H9 (cell line): Measurements from ENCODE around the gene RNF114. TPM values are rescaled to one million over a fixed set of nuclear protein-coding genes. Genes with fewer than 3 reads are reported as not detected.

ENCODE experiments used
- DNase-seq: peaks from one replicate; pipeline ENCODE4 v3.0.0-alpha.2; 2017
- H2AFZ ChIP-seq: one replicate; pipeline ENCODE4 v1.6.1; 2013; ENCODE audit warnings: mild to moderate bottlenecking, low read length, control low read depth, moderate library complexity
- H2AK5ac ChIP-seq: 2 replicates; pipeline ENCODE4 v1.6.1; 2013; ENCODE audit warnings: low read length, control low read depth, mixed read lengths; ENCODE audit not compliant: insufficient read length
- H2BK120ac ChIP-seq: one replicate; pipeline ENCODE4 v1.6.1; 2013; ENCODE audit warnings: low read depth, mild to moderate bottlenecking, low read length, control low read depth, inconsistent platforms; ENCODE audit not compliant: poor library complexity, severe bottlenecking
- H2BK12ac ChIP-seq: 2 replicates; pipeline ENCODE4 v1.6.1; 2013; ENCODE audit warnings: low read length, control low read depth, mixed read lengths, low read depth; ENCODE audit not compliant: insufficient read length
- H2BK15ac ChIP-seq: 2 replicates; pipeline ENCODE4 v1.6.1; 2013; ENCODE audit warnings: low read depth, low read length, control low read depth
- H2BK20ac ChIP-seq: one replicate; pipeline ENCODE4 v1.6.1; 2013; ENCODE audit warnings: low read depth, mild to moderate bottlenecking, low read length, control low read depth, inconsistent platforms; ENCODE audit not compliant: poor library complexity, severe bottlenecking
- H2BK5ac ChIP-seq: 2 replicates; pipeline ENCODE4 v1.6.1; 2013; ENCODE audit warnings: low read length, control low read depth, mixed read lengths; ENCODE audit not compliant: insufficient read length
- H3K14ac ChIP-seq: 2 replicates; pipeline ENCODE4 v1.6.1; 2013; ENCODE audit warnings: low read length, control low read depth; ENCODE audit not compliant: insufficient read depth
- H3K18ac ChIP-seq: 2 replicates; pipeline ENCODE4 v1.6.1; 2013; ENCODE audit warnings: low read depth, mild to moderate bottlenecking, mixed read lengths, low read length, control low read depth; ENCODE audit not compliant: insufficient read length
- H3K23ac ChIP-seq: 2 replicates; pipeline ENCODE4 v1.6.1; 2013; ENCODE audit warnings: low read length, control low read depth, mixed read lengths, low read depth; ENCODE audit not compliant: insufficient read length
- H3K23me2 ChIP-seq: 2 replicates; pipeline ENCODE4 v1.6.1; 2013; ENCODE audit warnings: low read depth, mild to moderate bottlenecking, mixed read lengths, low read length, control low read depth; ENCODE audit not compliant: insufficient read length, poor library complexity, severe bottlenecking
- H3K27ac ChIP-seq: 2 replicates; pipeline ENCODE4 v1.5.1; 2013; ENCODE audit warnings: low read length, control low read depth, mixed read lengths, low read depth; ENCODE audit not compliant: insufficient read length
- H3K27me3 ChIP-seq: 2 replicates; pipeline ENCODE4 v1.6.1; 2013; ENCODE audit warnings: low read length, control low read depth, inconsistent platforms; ENCODE audit not compliant: insufficient read depth
- H3K4ac ChIP-seq: 2 replicates; pipeline ENCODE4 v1.6.1; 2013; ENCODE audit warnings: low read depth, mild to moderate bottlenecking, control low read depth, inconsistent platforms, low read length, moderate library complexity
- H3K4me1 ChIP-seq: 2 replicates; pipeline ENCODE4 v1.6.1; 2013; ENCODE audit warnings: low read length, control low read depth, inconsistent platforms; ENCODE audit not compliant: insufficient read depth
- H3K4me2 ChIP-seq: 2 replicates; pipeline ENCODE4 v1.6.1; 2013; ENCODE audit warnings: low read length, control low read depth, mixed read lengths; ENCODE audit not compliant: insufficient read length, insufficient read depth
- H3K56ac ChIP-seq: 2 replicates; pipeline ENCODE4 v1.6.1; 2013; ENCODE audit warnings: low read depth, mild to moderate bottlenecking, mixed read lengths, low read length, control low read depth; ENCODE audit not compliant: insufficient read length
- H3K79me1 ChIP-seq: 2 replicates; pipeline ENCODE4 v1.6.1; 2013; ENCODE audit warnings: low read depth, mild to moderate bottlenecking, moderate library complexity, low read length, control low read depth, inconsistent platforms; ENCODE audit not compliant: insufficient read depth, poor library complexity, severe bottlenecking
- H3K79me2 ChIP-seq: 2 replicates; pipeline ENCODE4 v1.6.1; 2013; ENCODE audit warnings: low read length, control low read depth, inconsistent platforms; ENCODE audit not compliant: insufficient read depth
- H3K9ac ChIP-seq: 2 replicates; pipeline ENCODE4 v1.6.1; 2013; ENCODE audit warnings: low read length, control low read depth, mixed read lengths; ENCODE audit not compliant: insufficient read length; ENCODE audit errors: extremely low read depth
- H3K9me3 ChIP-seq: one replicate; pipeline ENCODE4 v1.6.1; 2013; ENCODE audit warnings: low read depth, low read length, inconsistent platforms; ENCODE audit not compliant: control insufficient read depth
- H3T11ph ChIP-seq: one replicate; pipeline ENCODE4 v1.6.1; 2013; ENCODE audit warnings: mild to moderate bottlenecking, low read length, control low read depth, inconsistent platforms
- H4K20me1 ChIP-seq: one replicate; pipeline ENCODE4 v1.6.1; 2013; ENCODE audit not compliant: control insufficient read depth, insufficient read length, insufficient read depth
- H4K5ac ChIP-seq: 2 replicates; pipeline ENCODE4 v1.6.1; 2013; ENCODE audit warnings: low read depth, mild to moderate bottlenecking, mixed read lengths, low read length, control low read depth; ENCODE audit not compliant: insufficient read length
- H4K8ac ChIP-seq: replicated peaks from 2 replicates; pipeline ENCODE4 v1.6.1; 2013; ENCODE audit warnings: low read length, control low read depth, mixed read lengths, low read depth; ENCODE audit not compliant: insufficient read length
- H4K91ac ChIP-seq: 2 replicates; pipeline ENCODE4 v1.6.1; 2013; ENCODE audit warnings: low read depth, mild to moderate bottlenecking, moderate library complexity, mixed read lengths, low read length, control low read depth; ENCODE audit not compliant: insufficient read length
- H3K27ac Mint-ChIP-seq, 3 experiments: 2 replicates in 2 of 3; 3 replicates in 1 of 3; pipeline ENCODE4 v1.8.0; 2020 to 2021; ENCODE audit warnings: mixed read lengths in 3 of 3, mild to moderate bottlenecking in 1 of 3, moderate library complexity in 1 of 3
- H3K27me3 Mint-ChIP-seq: 2 replicates; pipeline ENCODE4 v1.8.0; 2021; ENCODE audit warnings: low read depth, mild to moderate bottlenecking, moderate library complexity, mixed read lengths
- H3K36me3 Mint-ChIP-seq, 3 experiments: 2 replicates in 2 of 3; 3 replicates in 1 of 3; pipeline ENCODE4 v1.8.0; 2020 to 2021; ENCODE audit warnings: low read depth in 3 of 3, mixed read lengths in 3 of 3; ENCODE audit not compliant: insufficient read depth in 1 of 3
- H3K4me1 Mint-ChIP-seq, 2 experiments: 2 replicates each; pipeline ENCODE4 v1.8.0; 2020; ENCODE audit warnings: mixed read lengths in 2 of 2
- H3K4me3 Mint-ChIP-seq, 2 experiments: 2 replicates in 1 of 2; 3 replicates in 1 of 2; pipeline ENCODE4 v1.8.0; 2020 to 2021; ENCODE audit warnings: mild to moderate bottlenecking in 2 of 2, mixed read lengths in 2 of 2, moderate library complexity in 1 of 2
- H3K9me3 Mint-ChIP-seq, 2 experiments: 2 replicates in 1 of 2; 3 replicates in 1 of 2; pipeline ENCODE4 v1.8.0; 2020; ENCODE audit warnings: mild to moderate bottlenecking in 2 of 2, mixed read lengths in 2 of 2, moderate library complexity in 1 of 2
- WGBS: extraction: QIAGEN DNeasy Blood & Tissue Kit; methylation state at CpG from one replicate; pipeline ENCODE4 v1.1.7; 2013; ENCODE audit warnings: missing lambda C conversion rate, low lambda C conversion rate, mixed read lengths; ENCODE audit not compliant: insufficient read length; ENCODE audit errors: extremely low coverage; 5-methylcytosine and 5-hydroxymethylcytosine counted together
- total RNA-seq: library from RNA; stranded (reverse); gene quantifications from 2 replicates; pipeline ENCODE4 v1.2.1, GENCODE V29; 2021
- TF ChIP-seq, protein P1 (sequence below): fragments of 200-600 bp; sonication (generic); conservative IDR thresholded peaks from 3 replicates; pipeline ENCODE4 v1.8.0; 2021; ENCODE audit warnings: antibody characterized with exemption, mild to moderate bottlenecking

RNF114 gene
- total RNA-seq, 1 experiment from 2014 or later: 75.5 TPM

DNA sequence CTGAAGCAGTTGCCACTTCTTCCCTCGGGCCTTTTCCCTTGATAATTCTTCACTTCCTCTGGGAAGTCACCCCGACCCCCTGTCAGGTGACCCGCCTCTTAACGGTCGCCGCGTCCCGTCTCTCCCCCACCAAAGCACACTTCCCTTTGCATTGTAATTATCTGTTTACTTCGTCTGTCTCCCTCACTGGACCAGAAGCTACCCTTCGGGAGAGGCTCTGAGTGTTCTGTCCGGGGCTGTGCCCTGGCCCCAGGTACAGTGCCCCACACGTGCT, 45.8 kb downstream of the RNF114 start:
- WGBS: no CpG with 5 or more reads among the region's 12 CpGs
- Histone ChIP-seq H2BK20ac (no peak overlapping the region), H2BK120ac (no peak overlapping the region), H2AFZ (no peak overlapping the region), H2BK12ac (no peak overlapping the region), H3K9ac (no peak overlapping the region), H3K79me2 (no peaks in the 10 kb centered on the region; the same call in 1 of the 2 replicates), H4K5ac (no peak overlapping the region), H3K27me3 (peaks cover 2% of the 10 kb centered on the region; the same call in 1 of the 2 replicates), H2AK5ac (no peak overlapping the region), H3K27ac (no peak overlapping the region), H4K20me1 (no peaks in the 10 kb centered on the region), H3K18ac (peak overlapping the region; percentile 29), H3K4me1 (peaks cover 13% of the 10 kb centered on the region), H3K4ac (no peak overlapping the region), H3K79me1 (no peaks in the 10 kb centered on the region), H3K14ac (peak overlapping the region; percentile 24; the same call in 1 of the 2 replicates), H3K9me3 (no peaks in the 10 kb centered on the region), H3K4me2 (peak overlapping the region; percentile 35), H2BK15ac (no peak overlapping the region), H4K8ac (no peak overlapping the region), H2BK5ac (no peak overlapping the region), H3K23ac (no peak overlapping the region), H3T11ph (no peak overlapping the region), H3K23me2 (peaks cover 15% of the 10 kb centered on the region), H3K56ac (no peak overlapping the region), H4K91ac (no peak overlapping the region)
- peaks cover 6 to 21% (median 13%) of the 10 kb centered on the region in 3 experiments; a peak in 6 of 7 replicates for H3K36me3 Mint-ChIP-seq
- peaks cover 64 to 75% of the 10 kb centered on the region in 2 experiments for H3K4me1 Mint-ChIP-seq
- H3K9me3 Mint-ChIP-seq: peaks cover 0 to 2% of the 10 kb centered on the region in 2 experiments; a peak in 1 of 5 replicates
- TF ChIP-seq, protein P1, sequence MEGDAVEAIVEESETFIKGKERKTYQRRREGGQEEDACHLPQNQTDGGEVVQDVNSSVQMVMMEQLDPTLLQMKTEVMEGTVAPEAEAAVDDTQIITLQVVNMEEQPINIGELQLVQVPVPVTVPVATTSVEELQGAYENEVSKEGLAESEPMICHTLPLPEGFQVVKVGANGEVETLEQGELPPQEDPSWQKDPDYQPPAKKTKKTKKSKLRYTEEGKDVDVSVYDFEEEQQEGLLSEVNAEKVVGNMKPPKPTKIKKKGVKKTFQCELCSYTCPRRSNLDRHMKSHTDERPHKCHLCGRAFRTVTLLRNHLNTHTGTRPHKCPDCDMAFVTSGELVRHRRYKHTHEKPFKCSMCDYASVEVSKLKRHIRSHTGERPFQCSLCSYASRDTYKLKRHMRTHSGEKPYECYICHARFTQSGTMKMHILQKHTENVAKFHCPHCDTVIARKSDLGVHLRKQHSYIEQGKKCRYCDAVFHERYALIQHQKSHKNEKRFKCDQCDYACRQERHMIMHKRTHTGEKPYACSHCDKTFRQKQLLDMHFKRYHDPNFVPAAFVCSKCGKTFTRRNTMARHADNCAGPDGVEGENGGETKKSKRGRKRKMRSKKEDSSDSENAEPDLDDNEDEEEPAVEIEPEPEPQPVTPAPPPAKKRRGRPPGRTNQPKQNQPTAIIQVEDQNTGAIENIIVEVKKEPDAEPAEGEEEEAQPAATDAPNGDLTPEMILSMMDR: no peak
- H3K27me3 Mint-ChIP-seq: peaks cover 39% of the 10 kb centered on the region
- peak overlapping the region in 1 of 3 experiments; percentile 25; a peak in 2 of 7 replicates for H3K27ac Mint-ChIP-seq
- no peak for DNase-seq
- H3K4me3 Mint-ChIP-seq: peak overlapping the region; percentile 57 to 74
